Measurements from ENCODE around the gene POLR2L. TPM values are rescaled to one million over a fixed set of nuclear protein-coding genes. Genes with fewer than 3 reads are reported as not detected.

The POLR2L gene
- total RNA-seq, 2 donors from 2014 or later, result 33.5 to 83.4 TPM

DNA sequence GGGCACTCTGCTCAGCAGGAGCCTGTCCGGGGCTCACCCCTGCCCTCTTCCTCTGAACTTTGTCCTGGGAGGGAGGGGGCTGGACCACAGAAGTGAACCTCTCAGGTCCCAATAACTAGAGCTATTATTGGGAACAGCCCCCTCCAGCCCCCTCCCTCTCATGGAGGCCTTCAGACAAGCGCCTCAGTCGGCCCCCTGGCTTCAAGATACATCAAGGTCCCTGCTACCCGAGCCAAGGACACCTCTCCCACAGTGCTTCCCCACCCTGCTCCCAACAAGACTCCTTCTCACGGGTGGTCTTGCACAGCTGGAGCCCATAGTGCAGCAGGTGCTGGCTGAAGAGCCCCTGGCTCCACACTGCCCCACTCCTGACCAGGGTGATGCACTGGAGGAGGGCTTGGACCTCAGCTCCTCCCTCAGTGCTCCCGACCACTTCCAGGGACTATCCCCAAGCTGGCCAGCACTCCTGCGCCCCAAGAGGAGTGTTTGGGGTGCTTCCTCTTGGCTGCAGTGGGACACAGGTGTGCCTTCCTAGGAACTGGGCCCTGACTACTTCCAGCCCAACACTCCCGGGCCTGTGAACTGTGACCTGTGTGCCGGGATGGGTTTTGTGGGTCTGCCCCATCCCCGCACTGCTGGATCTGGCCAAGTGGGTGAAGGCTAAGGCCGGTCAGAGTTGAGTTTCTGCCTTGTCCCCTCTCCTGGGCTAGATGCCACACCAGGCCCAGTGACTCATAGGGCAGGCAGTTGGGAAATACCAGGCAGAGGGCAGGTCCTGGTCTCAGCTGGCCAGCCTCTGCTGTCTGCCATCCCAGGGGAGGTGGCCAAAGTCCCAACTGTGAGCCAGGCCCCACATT lies 21.4 kb downstream of the POLR2L start:
- WGBS, 2 donors, result 8 to 19% methylated on average over 4 to 11 of the region's 11 CpGs
- no peaks in the 10 kb centered on the region for H3K9me3 ChIP-seq
- H3K4me1 ChIP-seq, result peaks cover 67% of the 10 kb centered on the region
- H3K27ac ChIP-seq, result peak overlapping the region; percentile 92 to 100 (median 98)
- intact Hi-C loops (cut with DNase I), result no loop called here
- TF ChIP-seq POLR2A (IDR thresholded peaks at IDR 0.05) (peak; percentile 38 to 60 (median 55)), CTCF (IDR thresholded peaks at IDR 0.05) (no peak)
- H3K36me3 ChIP-seq (replicated peaks in 1 of 2; ENCODE audit: insufficient read depth in 1 of 2, low read depth in 2 of 2), result peaks cover 0 to 2% of the 10 kb centered on the region in 2 donors
- ATAC-seq (peak; percentile 59), DNase-seq (peak; percentile 91 to 97 (median 96))
- H3K27me3 ChIP-seq, result no peaks in the 10 kb centered on the region
- peak overlapping the region; percentile 39 to 91 for H3K4me3 ChIP-seq

DNA sequence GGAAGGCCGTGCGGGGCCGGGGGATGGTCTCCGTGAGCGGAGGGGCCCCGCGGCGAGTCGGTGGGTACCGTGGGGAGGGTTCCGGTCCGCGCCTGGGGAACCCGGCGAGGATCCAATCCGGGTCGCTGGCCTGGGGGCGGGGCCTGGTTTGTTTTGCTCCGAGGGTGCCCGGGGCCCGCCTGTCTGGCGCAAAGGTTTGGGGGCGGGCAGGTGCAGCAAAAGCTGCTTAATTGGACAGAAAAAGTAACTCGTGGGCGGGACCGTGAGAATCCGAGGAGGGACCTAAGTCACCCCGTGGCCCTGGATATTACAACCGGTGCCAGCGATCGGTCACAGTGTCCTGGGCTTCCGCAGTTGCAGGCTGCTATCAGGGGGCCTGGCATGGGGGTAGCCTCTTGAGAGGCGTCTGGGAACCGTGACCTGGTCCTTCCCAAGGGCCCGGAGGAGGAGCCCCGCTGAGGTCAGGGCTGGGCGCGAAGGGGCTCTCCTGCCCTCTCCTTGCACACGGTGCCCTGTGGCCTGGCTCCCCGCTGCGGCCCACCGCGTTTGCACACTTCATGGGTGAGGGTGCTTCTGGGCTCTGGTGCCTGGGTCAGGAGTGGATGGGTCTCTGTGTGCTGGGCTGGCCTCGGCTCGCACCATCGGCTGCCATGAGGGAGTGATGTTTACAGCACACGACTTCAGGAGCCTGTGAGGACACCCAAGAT lies 22.2 kb downstream of the POLR2L start:
- H3K4me1 ChIP-seq, result peaks cover 60% of the 10 kb centered on the region
- ATAC-seq (peak; percentile 65), DNase-seq (peak; percentile 95 to 98 (median 98))
- peak overlapping the region; percentile 92 to 100 (median 98) for H3K27ac ChIP-seq
- WGBS, 2 donors, result 2 to 6% methylated on average over 6 to 47 of the region's 47 CpGs
- intact Hi-C loops (cut with DNase I), result no loop called here
- peak overlapping the region; percentile 39 to 91 for H3K4me3 ChIP-seq
- no peaks in the 10 kb centered on the region for H3K27me3 ChIP-seq
- no peaks in the 10 kb centered on the region for H3K9me3 ChIP-seq
- TF ChIP-seq CTCF (IDR thresholded peaks at IDR 0.05) (no peak), POLR2A (IDR thresholded peaks at IDR 0.05) (peak; percentile 84 to 90 (median 87))
- peaks cover 0 to 2% of the 10 kb centered on the region in 2 donors for H3K36me3 ChIP-seq (replicated peaks in 1 of 2; ENCODE audit: insufficient read depth in 1 of 2, low read depth in 2 of 2)

GRCh38 chr11:819129-819931 lies 23.0 kb downstream of the POLR2L start:
- TF ChIP-seq POLR2A (IDR thresholded peaks at IDR 0.05) (peak; percentile 69 to 97 (median 72)), CTCF (IDR thresholded peaks at IDR 0.05) (peak in 5 of 7 experiments; percentile 7 to 44 (median 39))
- Histone ChIP-seq H3K27ac (peak overlapping the region; percentile 92 to 100 (median 98)), H3K27me3 (no peaks in the 10 kb centered on the region), H3K36me3 (replicated peaks in 1 of 2; ENCODE audit: insufficient read depth in 1 of 2, low read depth in 2 of 2) (peaks cover 0 to 2% of the 10 kb centered on the region in 2 donors), H3K4me1 (peaks cover 52% of the 10 kb centered on the region), H3K4me3 (peak overlapping the region; percentile 39 to 91), H3K9me3 (no peaks in the 10 kb centered on the region)
- ATAC-seq (peak; percentile 72), DNase-seq (peak; percentile 94 to 96 (median 95))
- WGBS, 2 donors, result 2% methylated on average over 41 of the region's 96 CpGs; no CpG with 5 or more reads in 1 of the 2 donors
- intact Hi-C loops (cut with DNase I), result no loop called here

GRCh38 chr11:818396-819128 lies 23.8 kb downstream of the POLR2L start, which contains the start of gene PNPLA2:
PNPLA2 (plus strand) TSS chr11:818914; CDS start chr11:819719, 805 bp downstream.
- peak within 1 kb of the TSS; percentile 39 to 91 for H3K4me3 ChIP-seq
- peak within 1 kb of the TSS; percentile 92 to 100 (median 98) for H3K27ac ChIP-seq
- H3K36me3 ChIP-seq (replicated peaks in 1 of 2; ENCODE audit: insufficient read depth in 1 of 2, low read depth in 2 of 2), result peaks cover 0 to under 1% of the 10 kb centered on the region in 2 donors
- TF ChIP-seq CTCF (IDR thresholded peaks at IDR 0.05), result no peak
- TF ChIP-seq POLR2A (IDR thresholded peaks at IDR 0.05), result peak; percentile 72 to 87 (median 72)
- no peaks in the 10 kb centered on the region for H3K27me3 ChIP-seq
- 22 to 28% methylated on average over 3 to 20 of the region's 20 CpGs for WGBS, 2 donors
- H3K4me1 ChIP-seq, result peaks cover 44% of the 10 kb centered on the region
- intact Hi-C loops (cut with DNase I), result no loop called here
- peak; percentile 64 to 79 (median 72) for DNase-seq
- H3K9me3 ChIP-seq, result no peaks in the 10 kb centered on the region
- ATAC-seq, result peak; percentile 13

Data from body of pancreas (tissue), 4 donors.